Esophagus muscularis mucosa (tissue), 3 donors: ENCODE results near the gene ROBO1.

Source experiments
- POLR2A ChIP-seq: fragments of 450-650 bp; IDR thresholded peaks from one replicate; pipeline ENCODE4 v1.6.1; 2017; ENCODE audit warnings: antibody characterized with exemption, moderate library complexity, mild to moderate bottlenecking, low read depth
- POLR2AphosphoS5 ChIP-seq, 2 donors: sonication (generic); formaldehyde crosslinking; IDR thresholded peaks; one replicate each; pipeline ENCODE4 v1.6.1; 2017; ENCODE audit warnings: antibody characterized with exemption in 2 of 2
- TF ChIP-seq, protein P1 (sequence below), 3 experiments: fragments of 200-600 bp in 2 of 3; fragments of 450-650 bp in 1 of 3; sonication (generic) in 2 of 3; IDR thresholded peaks; one replicate each; pipeline ENCODE4 v1.5.1; 2017 to 2019; ENCODE audit warnings: antibody characterized with exemption in 3 of 3, mild to moderate bottlenecking in 2 of 3, moderate library complexity in 1 of 3

DNA sequence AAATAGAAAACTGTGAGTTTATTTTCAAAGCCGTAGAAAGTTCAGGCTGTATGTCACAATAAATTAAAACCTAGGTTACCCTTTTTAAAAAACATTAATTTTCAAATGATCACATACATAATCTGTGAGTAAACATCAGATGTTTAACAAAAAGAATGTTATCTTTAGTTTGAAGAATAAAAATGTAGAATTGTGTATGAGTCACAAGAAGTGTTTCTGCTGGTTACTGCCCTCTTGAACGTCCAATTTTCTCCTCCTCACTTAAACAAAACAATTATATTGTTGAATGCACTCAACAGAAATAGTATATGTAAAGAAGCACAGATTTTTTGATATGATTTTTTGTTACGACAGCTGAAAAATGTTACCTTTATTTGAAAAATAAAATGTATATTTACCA lies 855.1 kb downstream of the ROBO1 start:
- TF ChIP-seq, protein P1, sequence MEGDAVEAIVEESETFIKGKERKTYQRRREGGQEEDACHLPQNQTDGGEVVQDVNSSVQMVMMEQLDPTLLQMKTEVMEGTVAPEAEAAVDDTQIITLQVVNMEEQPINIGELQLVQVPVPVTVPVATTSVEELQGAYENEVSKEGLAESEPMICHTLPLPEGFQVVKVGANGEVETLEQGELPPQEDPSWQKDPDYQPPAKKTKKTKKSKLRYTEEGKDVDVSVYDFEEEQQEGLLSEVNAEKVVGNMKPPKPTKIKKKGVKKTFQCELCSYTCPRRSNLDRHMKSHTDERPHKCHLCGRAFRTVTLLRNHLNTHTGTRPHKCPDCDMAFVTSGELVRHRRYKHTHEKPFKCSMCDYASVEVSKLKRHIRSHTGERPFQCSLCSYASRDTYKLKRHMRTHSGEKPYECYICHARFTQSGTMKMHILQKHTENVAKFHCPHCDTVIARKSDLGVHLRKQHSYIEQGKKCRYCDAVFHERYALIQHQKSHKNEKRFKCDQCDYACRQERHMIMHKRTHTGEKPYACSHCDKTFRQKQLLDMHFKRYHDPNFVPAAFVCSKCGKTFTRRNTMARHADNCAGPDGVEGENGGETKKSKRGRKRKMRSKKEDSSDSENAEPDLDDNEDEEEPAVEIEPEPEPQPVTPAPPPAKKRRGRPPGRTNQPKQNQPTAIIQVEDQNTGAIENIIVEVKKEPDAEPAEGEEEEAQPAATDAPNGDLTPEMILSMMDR (IDR thresholded peaks at IDR 0.05): no peak
- no peak for TF ChIP-seq POLR2A
- no peak for TF ChIP-seq POLR2AphosphoS5 (IDR thresholded peaks at IDR 0.05)
